GF-D8 (cell line): Measurements from ENCODE around the gene SGMS1.
A peak's percentile ranks its signal among the peaks of the same experiment; 100 is the strongest.
"Not testable (repeated sequence)": the region's sequence is repeated elsewhere in the genome, so short reads cannot be mapped to it uniquely, and the experiment has no call there.

Source experiments
- DNase-seq: peaks from one replicate; lab custom pipeline; 2025; lab: John Stamatoyannopoulos, UW

SGMS1 gene

GRCh38 chr10:50469288-50469687, 154.5 kb downstream of the SGMS1 start:
- no peak for DNase-seq

GRCh38 chr10:50467209-50467608, 156.5 kb downstream of the SGMS1 start:
- no peak for DNase-seq

DNA sequence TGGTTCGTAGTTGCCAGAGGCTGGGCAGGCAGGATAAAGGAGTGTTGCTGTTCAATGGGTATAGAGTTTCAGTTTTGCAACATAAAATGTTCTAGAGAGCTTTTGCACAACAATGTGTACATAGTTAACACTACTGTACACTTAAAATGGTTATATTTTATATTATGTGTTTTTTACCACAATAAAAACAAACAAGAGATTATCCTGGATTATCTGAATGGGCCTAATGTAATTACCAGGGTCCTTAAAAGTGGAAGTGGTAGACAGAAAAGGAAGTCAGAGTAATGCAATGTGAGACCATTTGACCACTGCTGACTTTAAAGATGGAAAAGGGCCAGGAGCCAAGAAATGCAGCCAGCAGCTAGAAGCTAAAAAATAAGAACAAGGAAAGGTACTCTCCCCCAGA, 159.7 kb downstream of the SGMS1 start:
- peak; percentile 87 for DNase-seq

DNA sequence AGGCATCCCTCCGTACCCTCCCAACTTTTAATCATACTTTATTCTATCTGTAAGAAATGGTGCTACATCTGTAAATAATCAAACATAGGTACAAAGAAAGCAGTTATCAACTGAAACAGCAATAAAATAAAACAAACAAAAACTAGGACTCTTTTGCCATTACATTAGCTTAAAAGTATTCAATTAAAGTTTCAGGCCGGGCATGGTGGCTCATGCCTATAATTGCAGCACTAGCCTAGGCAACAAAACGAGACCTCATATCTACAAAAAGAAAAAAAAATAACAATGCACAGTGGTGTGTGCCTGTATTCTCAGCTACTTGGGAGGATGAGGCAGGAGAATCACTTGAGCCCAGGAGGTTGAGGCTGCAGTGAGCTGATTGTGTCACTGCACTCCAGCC, 161.9 kb downstream of the SGMS1 start:
- DNase-seq: no peak

- no peak for DNase-seq
Measured at GRCh38 chr10:50461123-50461522, 162.6 kb downstream of the SGMS1 start.

GRCh38 chr10:50456719-50457118, 167.0 kb downstream of the SGMS1 start:
- DNase-seq: no peak

GRCh38 chr10:50453940-50454339, 169.8 kb downstream of the SGMS1 start:
- no peak for DNase-seq

DNA sequence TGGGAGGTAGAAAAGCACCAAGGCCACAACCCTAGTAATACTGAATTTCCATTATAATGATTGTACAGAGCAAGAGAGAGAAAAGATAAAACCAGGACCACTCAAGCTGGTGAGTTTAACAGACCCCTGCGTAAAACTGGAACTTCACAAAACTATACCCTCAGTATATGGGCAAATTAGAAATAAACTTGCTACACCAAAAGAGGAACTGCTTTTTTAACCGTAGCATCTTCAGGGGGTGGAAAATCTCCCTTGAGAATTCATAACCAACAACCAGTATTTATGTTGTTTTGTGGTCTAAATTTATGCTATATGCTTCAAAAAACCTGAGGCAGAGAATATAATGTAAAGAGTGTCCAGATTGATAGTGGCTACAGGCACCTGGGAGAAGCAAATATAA, 171.2 kb downstream of the SGMS1 start:
- DNase-seq: no peak

DNA sequence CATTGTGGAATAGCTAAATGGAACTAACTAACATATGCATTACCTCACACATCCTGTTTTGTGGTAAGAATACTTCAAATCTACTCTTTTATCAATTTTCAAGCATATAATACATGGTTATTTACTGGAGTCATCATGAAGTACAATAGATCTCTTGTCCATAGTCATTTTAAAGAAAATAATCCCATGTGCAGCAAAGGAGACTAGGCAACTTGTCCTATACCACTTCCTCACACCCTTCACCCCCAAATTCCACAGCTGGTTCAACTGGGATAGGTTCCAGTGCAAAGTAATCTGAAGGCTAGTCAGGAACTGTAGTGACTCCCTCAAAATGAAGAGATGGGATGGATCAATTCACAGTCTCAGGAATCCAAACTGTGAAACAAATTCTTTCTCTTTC, 176.1 kb downstream of the SGMS1 start:
- DNase-seq: no peak

GRCh38 chr10:50445777-50446176, 178.0 kb downstream of the SGMS1 start:
- DNase-seq: not testable (repeated sequence)

DNA sequence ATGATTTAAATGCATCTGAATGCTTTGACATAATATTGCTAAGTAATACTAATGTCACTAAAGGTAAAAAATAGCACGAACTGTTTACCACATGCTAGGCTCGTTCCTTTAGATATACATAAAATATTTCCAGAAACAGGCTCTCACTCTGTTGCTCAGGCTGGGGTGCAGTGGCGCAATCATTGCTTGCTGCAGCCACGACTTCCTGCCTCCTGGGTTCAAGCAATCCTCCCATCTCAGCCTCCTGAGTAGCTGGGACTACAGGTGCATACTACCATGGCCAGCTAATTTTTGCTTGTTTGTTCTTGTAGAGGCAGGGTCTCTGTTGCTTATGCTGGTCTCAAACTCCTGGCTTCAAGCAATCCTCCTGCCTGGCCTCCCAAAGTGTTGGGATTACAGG, 183.3 kb downstream of the SGMS1 start:
- DNase-seq: no peak

DNA sequence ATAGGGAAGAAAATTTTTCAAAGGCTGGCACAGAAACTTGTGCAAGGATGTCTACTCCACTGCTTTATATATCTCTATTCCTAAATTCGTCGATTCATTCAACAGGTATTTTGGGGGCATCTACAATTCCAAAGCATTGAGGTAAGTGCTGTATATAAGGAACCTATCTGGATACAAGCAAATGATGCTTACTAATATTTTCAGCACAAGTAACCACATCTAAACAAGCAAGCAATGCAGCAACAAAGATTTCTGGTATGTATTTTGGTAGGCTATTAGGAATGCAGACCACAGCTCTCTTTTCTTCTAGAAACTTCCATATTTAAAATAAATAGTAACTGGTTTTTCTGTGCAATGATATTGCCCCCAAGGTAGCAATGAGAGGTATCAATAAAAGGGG, 183.9 kb downstream of the SGMS1 start:
- DNase-seq: no peak

DNA sequence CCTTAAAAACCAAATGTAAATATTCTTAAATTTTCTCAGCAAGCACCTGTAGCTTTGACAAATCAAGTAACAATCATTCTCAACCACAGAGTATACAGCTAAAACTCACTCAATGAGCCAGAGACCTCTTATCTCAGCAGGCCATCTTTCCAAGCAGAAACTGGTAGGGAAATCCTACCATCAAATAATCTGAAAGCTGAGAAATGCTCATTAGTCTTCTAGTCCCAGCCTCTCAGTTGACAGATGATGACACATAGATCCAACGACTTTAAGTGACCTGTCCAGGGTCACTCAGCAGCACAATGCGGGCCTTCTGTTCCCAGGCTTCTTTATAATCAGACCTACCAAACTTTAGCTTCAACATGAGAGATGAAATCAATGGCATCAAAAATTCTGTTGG, 184.6 kb downstream of the SGMS1 start:
- DNase-seq: no peak

- peak; percentile 15 for DNase-seq
Measured at GRCh38 chr10:50438049-50438936, 185.5 kb downstream of the SGMS1 start.

- DNase-seq: no peak
Measured at GRCh38 chr10:50437248-50437647, 186.5 kb downstream of the SGMS1 start.

DNA sequence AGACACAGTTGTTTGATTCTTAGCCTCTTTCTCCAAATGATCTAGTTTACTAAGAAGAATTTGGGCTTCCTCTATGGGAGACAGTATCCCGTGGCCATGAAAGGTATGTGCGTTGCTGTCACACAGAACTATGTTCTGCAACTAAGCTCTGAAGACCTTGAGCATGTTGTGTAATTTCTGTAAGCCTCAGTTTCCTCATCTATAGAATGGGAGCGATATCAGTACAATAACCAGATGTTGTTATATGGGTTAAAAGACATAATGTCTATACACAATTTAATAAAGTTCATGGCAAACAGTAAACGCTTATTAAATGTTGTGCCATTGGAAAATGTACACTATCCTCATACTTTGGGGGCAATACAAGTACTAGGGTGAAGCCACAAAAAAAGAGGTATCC, 187.0 kb downstream of the SGMS1 start:
- DNase-seq: no peak

DNA sequence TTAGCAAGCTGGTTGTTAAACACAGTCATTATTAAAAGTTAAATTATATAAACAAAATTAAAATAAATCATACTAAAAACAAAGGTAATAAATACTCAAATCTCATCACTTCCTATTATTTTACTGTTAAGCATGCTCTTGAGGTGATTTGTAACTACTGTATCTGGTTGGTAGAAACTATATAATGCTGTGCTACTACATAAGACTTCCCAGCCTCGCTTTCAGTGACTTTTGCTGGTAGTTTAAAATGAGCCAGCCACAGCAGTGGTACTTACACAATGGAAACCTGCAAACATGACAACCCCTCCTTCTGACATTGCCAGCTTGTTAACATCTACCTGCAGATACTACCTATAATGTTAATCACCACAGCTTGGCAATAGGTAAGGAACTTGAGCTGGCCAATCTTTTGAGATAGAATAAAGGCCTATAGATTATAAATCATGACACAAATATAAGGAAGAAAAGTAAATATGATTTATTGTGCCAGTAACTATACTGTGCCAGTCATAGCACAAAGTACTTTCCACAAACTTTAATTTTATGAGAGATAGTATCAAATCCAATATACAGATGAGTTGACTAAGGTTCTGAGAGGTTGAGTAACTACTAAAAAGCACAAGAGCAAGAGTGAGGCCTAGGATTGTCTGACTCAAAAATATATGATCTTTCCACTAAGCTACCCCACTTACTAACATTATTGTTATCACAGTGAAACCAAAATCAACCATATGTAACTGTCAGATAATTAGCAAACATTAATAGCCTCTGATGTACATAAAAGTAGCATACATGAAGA, 191.3 kb downstream of the SGMS1 start:
- DNase-seq: no peak

GRCh38 chr10:50431791-50432190, 192.0 kb downstream of the SGMS1 start:
- DNase-seq: no peak

DNA sequence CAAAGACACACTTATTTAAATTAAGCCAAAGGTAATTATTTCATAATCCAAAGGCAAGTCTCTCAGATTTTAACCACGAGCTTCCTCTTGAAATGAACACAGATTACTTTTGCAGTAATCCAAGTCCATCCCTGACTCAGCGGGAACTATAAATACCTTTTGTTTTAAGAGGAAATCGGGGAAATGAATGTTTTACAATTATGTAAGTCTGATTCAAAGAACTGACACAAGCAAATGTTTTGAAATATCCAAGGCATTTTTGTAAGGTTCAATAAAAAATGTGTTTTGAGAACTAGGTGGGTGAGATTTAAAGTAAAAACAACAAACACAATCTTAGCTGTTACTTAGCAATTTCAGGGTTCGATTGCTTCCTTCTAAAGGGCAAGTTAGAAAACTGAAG, 192.6 kb downstream of the SGMS1 start:
- no peak for DNase-seq

DNA sequence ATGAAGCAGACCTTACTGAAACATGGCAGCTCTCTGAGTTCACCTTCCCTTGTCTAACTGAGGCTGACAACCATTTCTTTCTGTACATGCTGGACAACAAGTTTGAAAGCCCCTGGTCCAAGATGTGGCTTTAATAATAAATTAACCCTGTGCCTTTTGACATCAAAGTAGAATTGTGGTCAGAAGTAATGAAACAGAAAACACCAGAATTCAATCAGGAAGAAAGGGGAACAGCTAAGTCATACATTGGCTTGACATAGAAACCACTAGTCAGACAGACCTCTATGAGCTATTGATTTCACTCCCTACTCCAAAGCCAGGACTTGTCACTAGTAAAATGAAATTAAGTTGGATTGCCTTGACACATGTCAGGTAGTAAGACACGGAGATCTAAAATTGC, 197.3 kb downstream of the SGMS1 start:
- no peak for DNase-seq

DNA sequence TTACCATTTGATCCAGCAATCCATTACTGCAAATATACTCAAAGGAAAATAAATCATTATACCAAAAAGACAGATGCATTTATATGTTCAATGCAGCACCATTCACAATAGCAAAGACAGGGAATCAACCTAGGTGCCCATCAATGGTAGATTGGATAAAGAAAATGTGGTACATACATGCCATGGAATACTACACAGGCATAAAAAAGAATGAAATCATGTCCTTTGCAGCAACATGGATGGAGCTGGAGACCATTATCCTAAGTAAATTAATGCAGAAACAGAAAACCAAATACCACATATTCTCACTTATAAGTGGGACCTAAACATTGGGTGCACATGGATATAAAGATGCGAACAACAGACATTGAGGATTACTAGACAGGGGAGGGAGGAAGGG, 198.5 kb downstream of the SGMS1 start:
- DNase-seq: not testable (repeated sequence)

DNA sequence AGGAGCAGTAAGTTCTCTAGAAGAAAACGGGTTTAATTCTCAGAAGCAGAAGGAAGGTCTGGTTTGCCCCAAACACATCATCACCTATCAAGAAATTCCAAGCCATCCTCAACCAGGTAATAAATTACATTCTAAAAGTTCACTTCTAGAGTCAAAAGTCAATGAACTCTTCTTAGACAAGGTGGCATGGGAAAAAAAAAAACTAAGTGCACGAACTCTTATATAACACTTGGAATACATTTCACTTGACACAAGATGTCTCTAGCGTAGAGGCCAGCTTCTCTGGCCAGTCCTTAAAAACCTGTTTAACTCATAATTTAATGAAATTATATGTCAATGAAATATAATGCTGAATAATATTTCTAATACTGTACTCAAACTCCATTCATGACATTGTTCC, 200.3 kb downstream of the SGMS1 start:
- no peak for DNase-seq

DNA sequence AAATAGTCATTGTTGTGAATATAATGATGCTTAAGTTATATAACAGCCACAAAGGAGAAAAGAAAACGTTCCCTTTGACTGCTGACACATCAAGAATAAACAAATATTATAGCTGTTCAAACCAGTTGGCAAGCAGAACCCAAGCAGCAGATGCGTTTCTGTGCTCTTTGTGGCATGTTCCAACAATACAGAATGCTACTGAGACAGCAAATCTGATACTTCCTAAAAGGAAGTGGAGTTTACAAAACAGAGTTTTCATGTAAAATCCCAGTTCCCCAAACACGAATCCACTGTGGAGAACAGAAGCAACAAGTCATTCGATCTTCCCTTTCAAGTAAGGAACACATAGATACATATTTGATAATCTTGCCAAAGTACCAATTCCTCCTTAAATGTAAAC, 201.5 kb downstream of the SGMS1 start:
- DNase-seq: no peak
